CD14-positive monocyte (primary cell): ENCODE data around the gene RAET1G. TPM values are rescaled to one million over a fixed set of nuclear protein-coding genes. Genes with fewer than 3 reads are reported as not detected.
"Not testable (repeated sequence)": the region's sequence is repeated elsewhere in the genome, so short reads cannot be mapped to it uniquely, and the experiment has no call there.

Experiments
- DNase-seq, 3 donors: peaks; one replicate each; pipeline ENCODE4 v3.0.0-alpha.2; 2011 to 2022
- H2AFZ ChIP-seq: 2 replicates; pipeline ENCODE4 v1.6.0; 2012; ENCODE audit warnings: mild to moderate bottlenecking, low read depth, low read length, inconsistent platforms; ENCODE audit not compliant: insufficient read depth, poor library complexity, severe bottlenecking
- H3K27ac ChIP-seq, 2 donors: 1 replicate in 1 of 2; 2 replicates in 1 of 2; pipeline ENCODE4 v1.5.1; 2012 to 2013; ENCODE audit warnings: low read length in 2 of 2, control low read depth in 1 of 2, inconsistent platforms in 1 of 2, low read depth in 1 of 2, mild to moderate bottlenecking in 1 of 2
- H3K27me3 ChIP-seq, 2 donors: one replicate each; pipeline versions ENCODE4 v1.6.0 to v1.6.1; 2011 to 2013; ENCODE audit warnings: low read length in 2 of 2; ENCODE audit not compliant: control insufficient read depth in 2 of 2, insufficient read depth in 2 of 2
- H3K36me3 ChIP-seq, 2 donors: replicated peaks in 1 of 2; 1 replicate in 1 of 2; 2 replicates in 1 of 2; pipeline versions ENCODE4 v1.5.1 to v1.6.1; 2012 to 2013; ENCODE audit warnings: low read length in 2 of 2, control low read depth in 1 of 2, inconsistent platforms in 1 of 2, mild to moderate bottlenecking in 1 of 2; ENCODE audit not compliant: insufficient read depth in 2 of 2, control insufficient read depth in 1 of 2
- H3K4me1 ChIP-seq, 2 donors: 1 replicate in 1 of 2; 2 replicates in 1 of 2; pipeline versions ENCODE4 v1.5.1 to v1.6.1; 2012 to 2013; ENCODE audit warnings: low read length in 2 of 2, control low read depth in 1 of 2, inconsistent platforms in 1 of 2, mild to moderate bottlenecking in 1 of 2, moderate library complexity in 1 of 2; ENCODE audit not compliant: insufficient read depth in 2 of 2, control insufficient read depth in 1 of 2
- H3K4me2 ChIP-seq: replicated peaks from 2 replicates; pipeline ENCODE3; 2012; ENCODE audit warnings: low read length, moderate library complexity, mild to moderate bottlenecking; ENCODE audit not compliant: poor library complexity, severe bottlenecking; ENCODE audit errors: extremely low read depth
- H3K4me3 ChIP-seq, 3 experiments: fragments of 200-600 bp in 1 of 3; sonication (generic) in 1 of 3; replicated peaks in 1 of 3; 1 replicate in 2 of 3; 2 replicates in 1 of 3; pipeline ENCODE4 v1.5.1; 2011 to 2013; ENCODE audit warnings: low read length in 3 of 3, mild to moderate bottlenecking in 3 of 3, control low read depth in 2 of 3, low read depth in 2 of 3, inconsistent platforms in 1 of 3, moderate library complexity in 1 of 3
- H3K79me2 ChIP-seq: 2 replicates; pipeline ENCODE4 v1.6.0; 2012; ENCODE audit warnings: mild to moderate bottlenecking, control low read depth, inconsistent platforms, low read length, moderate library complexity; ENCODE audit not compliant: insufficient read depth
- H3K9ac ChIP-seq: 2 replicates; pipeline ENCODE4 v1.6.0; 2017; ENCODE audit warnings: low read length, mild to moderate bottlenecking; ENCODE audit not compliant: insufficient read depth, poor library complexity, severe bottlenecking
- H3K9me3 ChIP-seq, 2 donors: replicated peaks in 1 of 2; 1 replicate in 1 of 2; 2 replicates in 1 of 2; pipeline versions ENCODE4 v1.5.1 to v1.6.1; 2012 to 2013; ENCODE audit warnings: low read length in 2 of 2, control low read depth in 1 of 2; ENCODE audit not compliant: control insufficient read depth in 1 of 2, insufficient read depth in 1 of 2
- H4K20me1 ChIP-seq: 2 replicates; pipeline ENCODE4 v1.6.0; 2012; ENCODE audit warnings: mild to moderate bottlenecking, low read length, control low read depth, moderate library complexity; ENCODE audit not compliant: insufficient read depth
- H3K27ac Mint-ChIP-seq, 7 donors: one replicate each; pipeline ENCODE4 v1.8.0; 2020; ENCODE audit warnings: mild to moderate bottlenecking in 7 of 7, mixed read lengths in 7 of 7, moderate library complexity in 6 of 7, inconsistent platforms in 2 of 7
- H3K27me3 Mint-ChIP-seq, 3 donors: one replicate each; pipeline ENCODE4 v1.8.0; 2021 to 2022; ENCODE audit warnings: low read depth in 3 of 3, mild to moderate bottlenecking in 3 of 3, mixed read lengths in 3 of 3, moderate library complexity in 3 of 3, inconsistent platforms in 1 of 3
- H3K36me3 Mint-ChIP-seq, 2 donors: one replicate each; pipeline ENCODE4 v1.8.0; 2020; ENCODE audit warnings: mixed read lengths in 2 of 2, inconsistent platforms in 1 of 2, mild to moderate bottlenecking in 1 of 2
- H3K4me1 Mint-ChIP-seq: one replicate; pipeline ENCODE4 v1.8.0; 2020; ENCODE audit warnings: mild to moderate bottlenecking, mixed read lengths
- H3K4me3 Mint-ChIP-seq, 2 donors: one replicate each; pipeline ENCODE4 v1.8.0; 2020; ENCODE audit warnings: mild to moderate bottlenecking in 2 of 2, mixed read lengths in 2 of 2, moderate library complexity in 1 of 2
- H3K9me3 Mint-ChIP-seq, 7 donors: one replicate each; pipeline ENCODE4 v1.8.0; 2020 to 2022; ENCODE audit warnings: mixed read lengths in 7 of 7, mild to moderate bottlenecking in 6 of 7, moderate library complexity in 6 of 7, inconsistent platforms in 2 of 7
- CTCF ChIP-seq: fragments of 200-600 bp; IDR thresholded peaks from one replicate; pipeline ENCODE4 v1.8.0; 2022; ENCODE audit warnings: antibody characterized with exemption, mild to moderate bottlenecking
- WGBS: methylation state at CpG from one replicate; pipeline ENCODE4 v1.1.5; 2013; ENCODE audit warnings: missing lambda C conversion rate; ENCODE audit not compliant: insufficient coverage; 5-methylcytosine and 5-hydroxymethylcytosine counted together
- intact Hi-C, 2 donors: fragments of 100-400 bp; cut with micrococcal nuclease; formaldehyde crosslinking; loops; one replicate each; pipeline versions ENCODE4 v1.15.0 to v1.15.1; 2023
- polyA plus RNA-seq, 3 donors: library from polyadenylated mRNA; depleted of rRNA in 1 of 3; unstranded in 2 of 3; stranded (reverse) in 1 of 3; fragments of 300-500 nt in 2 of 3; fragments of >200 nt in 1 of 3; fragmentation: Illumina TruSeq in 2 of 3; gene quantifications; 1 replicate in 2 of 3; 2 replicates in 1 of 3; pipeline ENCODE4 v1.2.3, GENCODE V29; 2012 to 2021

RAET1G gene
- polyA plus RNA-seq, 3 donors = not detected

- Histone ChIP-seq H4K20me1 (no peaks in the 10 kb centered on the region), H3K36me3 (no peaks in the 10 kb centered on the region), H3K9ac (no peak overlapping the region), H3K79me2 (no peaks in the 10 kb centered on the region), H2AFZ (no peak overlapping the region), H3K4me3 (no peak overlapping the region), H3K9me3 (peaks cover 9 to 10% of the 10 kb centered on the region in 2 donors), H3K27ac (no peak overlapping the region), H3K4me1 (no peaks in the 10 kb centered on the region), H3K4me2 (no peak overlapping the region), H3K27me3 (no peaks in the 10 kb centered on the region)
- WGBS = 98% methylated on average over 16 of the region's 23 CpGs
- Mint-ChIP-seq H3K9me3 (peaks cover 8 to 18% (median 13%) of the 10 kb centered on the region in 7 donors), H3K27ac (no peak overlapping the region), H3K4me1 (no peaks in the 10 kb centered on the region), H3K27me3 (peaks cover 7 to 18% (median 14%) of the 10 kb centered on the region in 3 donors), H3K36me3 (peaks cover 0 to 2% of the 10 kb centered on the region in 2 donors), H3K4me3 (no peak overlapping the region)
- intact Hi-C loops = loop anchor here in 1 of 2 donors (5.0 kb wide), 1 partner anchor 288 kb away; no protein-coding TSS in a partner anchor
- TF ChIP-seq CTCF = no peak
- no peak for DNase-seq
These were observed 12.2 kb downstream of the RAET1G start for GRCh38 chr6:149910721-149911151.

DNA sequence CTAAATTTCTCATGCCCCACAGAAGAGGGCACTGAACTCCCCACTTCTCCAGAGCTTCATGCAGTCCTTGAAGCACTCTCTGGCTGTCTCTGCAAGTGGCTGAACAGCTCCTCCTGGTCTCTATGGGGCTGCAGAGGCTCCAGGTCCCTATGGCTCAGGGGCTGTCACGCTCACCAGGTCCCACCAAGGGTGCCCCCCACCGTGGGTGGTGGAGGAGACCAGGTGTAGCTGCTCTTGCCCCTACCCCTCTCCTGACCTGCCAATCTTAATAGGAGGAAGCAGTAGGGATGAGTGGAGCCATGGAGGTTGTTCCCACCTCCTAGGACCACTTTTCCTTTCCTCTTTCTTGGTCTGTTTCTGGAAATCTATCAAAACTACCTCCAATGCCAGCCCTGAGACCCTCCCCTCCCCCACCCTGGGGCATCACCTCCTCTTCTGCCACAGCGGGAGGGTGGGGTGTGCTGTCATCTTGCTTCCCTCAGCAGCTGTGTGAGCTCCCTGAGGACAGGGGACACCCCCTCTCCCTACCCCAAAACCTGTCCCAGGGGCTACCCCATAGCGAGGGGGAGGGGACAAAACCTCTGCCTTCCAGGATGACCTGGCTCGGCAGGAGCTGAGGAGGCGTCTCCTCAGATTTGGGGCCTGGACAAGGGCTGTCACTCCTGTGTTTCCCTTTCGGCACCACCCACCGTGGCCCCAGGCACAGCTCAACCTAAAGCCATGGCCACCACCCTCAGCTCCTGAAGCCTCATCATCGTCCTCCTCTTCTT, 13.0 kb downstream of the RAET1G start:
- H3K4me3 Mint-ChIP-seq = no peak overlapping the region
- H4K20me1 ChIP-seq = no peaks in the 10 kb centered on the region
- peaks cover 9 to 10% of the 10 kb centered on the region in 2 donors for H3K9me3 ChIP-seq
- TF ChIP-seq CTCF = no peak
- peaks cover 0 to 2% of the 10 kb centered on the region in 2 donors for H3K36me3 Mint-ChIP-seq
- peaks cover 8 to 18% (median 13%) of the 10 kb centered on the region in 7 donors for H3K9me3 Mint-ChIP-seq
- 100% methylated on average over 4 of the region's 9 CpGs for WGBS
- no peaks in the 10 kb centered on the region for H3K36me3 ChIP-seq
- H3K79me2 ChIP-seq = no peaks in the 10 kb centered on the region
- no peaks in the 10 kb centered on the region for H3K4me1 ChIP-seq
- H3K27ac Mint-ChIP-seq = no peak overlapping the region
- intact Hi-C loops = loop anchor here in 1 of 2 donors (5.0 kb wide), 1 partner anchor 288 kb away; no protein-coding TSS in a partner anchor
- H2AFZ ChIP-seq = no peak overlapping the region
- no peak for DNase-seq
- no peaks in the 10 kb centered on the region for H3K4me1 Mint-ChIP-seq
- H3K4me3 ChIP-seq = no peak overlapping the region
- peaks cover 7 to 18% (median 14%) of the 10 kb centered on the region in 3 donors for H3K27me3 Mint-ChIP-seq
- no peak overlapping the region for H3K4me2 ChIP-seq
- H3K27ac ChIP-seq = no peak overlapping the region
- H3K27me3 ChIP-seq = no peaks in the 10 kb centered on the region
- no peak overlapping the region for H3K9ac ChIP-seq

GRCh38 chr6:149908480-149908879, 14.4 kb downstream of the RAET1G start:
- H3K4me1 ChIP-seq, H3K27me3 ChIP-seq, H3K27ac Mint-ChIP-seq, H3K4me3 ChIP-seq, H2AFZ ChIP-seq, H3K9ac ChIP-seq, H3K4me2 ChIP-seq, H4K20me1 ChIP-seq, DNase-seq, H3K27ac ChIP-seq, H3K36me3 Mint-ChIP-seq, H3K79me2 ChIP-seq, intact Hi-C loops, H3K4me1 Mint-ChIP-seq, H3K36me3 ChIP-seq, H3K9me3 ChIP-seq, H3K4me3 Mint-ChIP-seq: not testable (repeated sequence)
- Mint-ChIP-seq H3K27me3 (peaks cover 5 to 14% (median 12%) of the 10 kb centered on the region in 3 donors), H3K9me3 (peaks cover 8 to 18% (median 13%) of the 10 kb centered on the region in 7 donors)
- 100% methylated on average over 2 of the region's 4 CpGs for WGBS
